Measurements from ENCODE around the gene AKR7A2.
"Not testable (repeated sequence)": the region's sequence is repeated elsewhere in the genome, so short reads cannot be mapped to it uniquely, and the experiment has no call there.

Gene AKR7A2

DNA sequence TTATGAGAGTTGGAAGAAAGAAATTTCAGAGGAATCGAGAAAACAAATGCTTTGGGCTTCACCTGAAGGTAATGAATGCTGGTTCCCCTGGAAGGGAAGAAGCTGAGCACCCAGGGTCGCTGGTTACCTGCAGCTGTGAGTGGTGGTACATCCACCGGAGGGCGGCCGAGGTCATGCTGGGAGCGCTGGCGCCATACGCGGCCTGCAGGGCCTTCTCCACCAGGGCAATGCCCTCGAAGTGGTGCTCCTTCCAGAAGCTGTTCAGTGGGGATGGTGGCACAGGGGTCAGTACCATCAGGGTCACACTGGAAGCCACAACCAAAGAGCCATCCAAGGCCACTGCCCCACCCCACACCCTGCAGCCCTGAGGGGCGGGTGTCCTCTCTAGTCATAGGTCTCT, 43.5 kb downstream of the AKR7A2 start:
- DNase-seq, result no peak

DNA sequence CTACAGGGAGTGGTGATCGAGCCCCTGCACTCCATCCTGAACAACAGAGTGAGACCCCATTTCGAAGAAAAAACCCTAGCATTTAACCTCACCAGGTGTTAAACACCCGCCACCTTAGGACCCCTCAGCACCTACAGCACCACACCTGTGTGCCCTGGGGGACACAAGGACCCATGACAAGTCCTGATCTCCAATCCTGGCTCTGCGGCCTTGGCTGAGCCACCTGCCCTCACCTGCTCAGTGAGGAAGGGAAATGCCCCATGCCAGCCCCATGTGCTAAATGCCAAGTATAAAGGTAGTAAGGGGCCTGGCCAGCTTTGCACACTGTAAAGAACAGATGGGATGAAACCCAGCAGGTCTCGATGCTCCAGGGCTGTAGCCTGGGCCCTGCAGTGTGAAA, 49.2 kb downstream of the AKR7A2 start:
- DNase-seq, result no peak

DNA sequence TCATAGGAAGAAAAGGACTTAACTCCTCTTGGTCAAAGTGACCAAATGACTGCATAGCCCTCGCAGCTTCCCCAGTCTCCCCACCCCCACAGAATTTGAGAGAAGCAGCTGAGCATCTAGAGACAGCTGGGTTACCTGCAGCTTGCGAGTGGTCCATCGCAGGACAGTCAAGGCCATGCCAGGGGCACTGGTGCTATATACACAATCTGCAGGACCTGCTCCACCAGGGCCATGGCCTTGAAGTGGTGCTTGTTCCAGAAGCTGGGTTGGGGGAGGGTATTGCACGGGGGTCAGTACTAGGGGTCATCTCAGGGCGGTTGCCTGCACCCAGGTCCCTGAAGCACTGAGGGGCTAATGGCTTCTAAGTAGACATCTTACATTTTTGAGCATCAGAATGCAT, 49.9 kb downstream of the AKR7A2 start:
- DNase-seq, result no peak

DNA sequence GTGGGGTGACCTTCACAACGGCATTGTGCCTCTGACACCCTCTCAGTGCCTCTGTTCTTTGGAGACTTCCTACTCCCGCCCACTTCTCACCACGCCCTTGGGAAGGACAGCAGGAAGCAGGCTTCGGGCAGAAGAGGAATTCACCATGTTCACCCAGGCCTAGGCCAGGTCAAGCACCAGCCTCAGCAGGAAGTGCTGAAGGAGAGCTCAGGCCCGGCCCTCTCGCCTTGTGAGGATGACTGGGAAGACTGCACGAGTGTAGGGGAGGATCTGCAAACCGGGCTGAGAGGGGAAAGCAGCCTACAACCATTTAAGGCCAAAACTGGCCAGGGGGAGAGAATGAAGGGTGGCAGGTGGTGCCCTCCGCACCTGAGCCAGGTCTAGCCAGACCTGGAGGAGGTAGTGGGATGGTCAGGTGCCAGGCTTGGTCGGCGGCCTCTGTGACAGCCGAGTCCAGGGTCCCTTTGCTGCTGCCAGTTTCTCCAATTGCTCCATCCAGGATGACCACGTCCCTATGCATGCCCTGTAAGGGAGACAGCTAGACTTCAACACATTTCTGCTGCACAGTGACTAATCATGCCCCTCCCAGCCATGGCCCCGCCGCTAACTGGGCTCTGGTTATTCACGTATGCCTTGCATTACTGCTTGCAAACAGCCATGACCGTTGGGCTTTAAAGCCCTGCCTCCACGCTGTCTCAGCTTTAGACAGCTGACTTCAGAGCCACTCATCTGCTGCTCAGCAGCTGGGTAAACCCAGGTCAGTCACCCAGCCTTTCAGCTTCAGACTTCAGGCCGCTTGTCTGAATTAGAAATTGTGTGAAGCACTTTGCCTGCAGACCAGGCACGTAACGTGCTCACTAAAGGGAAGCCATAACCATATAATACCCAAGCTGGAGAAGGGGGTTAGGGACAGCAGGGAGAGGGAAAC, 51.5 kb downstream of the AKR7A2 start:
- no peak for DNase-seq

DNA sequence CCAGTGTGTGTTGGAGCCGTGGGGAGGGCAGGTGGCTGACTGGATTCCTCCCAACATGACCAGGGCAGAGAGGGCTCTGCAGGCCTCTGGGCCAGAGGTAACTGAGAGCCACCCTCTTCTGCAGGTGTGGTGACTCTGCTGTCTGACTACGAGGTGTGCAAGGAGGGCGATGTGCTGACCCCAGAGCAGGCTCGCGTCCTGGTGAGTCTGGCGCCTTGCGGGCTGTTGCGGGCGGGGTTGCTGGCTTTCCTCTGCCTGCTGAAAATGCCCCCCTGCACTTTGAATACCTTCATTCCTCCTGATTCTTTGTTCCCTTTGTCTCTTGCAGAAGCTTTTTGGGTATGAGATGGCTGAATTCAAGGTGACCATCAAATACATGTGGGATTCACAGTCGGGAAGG, 53.6 kb downstream of the AKR7A2 start:
- DNase-seq, result no peak

DNA sequence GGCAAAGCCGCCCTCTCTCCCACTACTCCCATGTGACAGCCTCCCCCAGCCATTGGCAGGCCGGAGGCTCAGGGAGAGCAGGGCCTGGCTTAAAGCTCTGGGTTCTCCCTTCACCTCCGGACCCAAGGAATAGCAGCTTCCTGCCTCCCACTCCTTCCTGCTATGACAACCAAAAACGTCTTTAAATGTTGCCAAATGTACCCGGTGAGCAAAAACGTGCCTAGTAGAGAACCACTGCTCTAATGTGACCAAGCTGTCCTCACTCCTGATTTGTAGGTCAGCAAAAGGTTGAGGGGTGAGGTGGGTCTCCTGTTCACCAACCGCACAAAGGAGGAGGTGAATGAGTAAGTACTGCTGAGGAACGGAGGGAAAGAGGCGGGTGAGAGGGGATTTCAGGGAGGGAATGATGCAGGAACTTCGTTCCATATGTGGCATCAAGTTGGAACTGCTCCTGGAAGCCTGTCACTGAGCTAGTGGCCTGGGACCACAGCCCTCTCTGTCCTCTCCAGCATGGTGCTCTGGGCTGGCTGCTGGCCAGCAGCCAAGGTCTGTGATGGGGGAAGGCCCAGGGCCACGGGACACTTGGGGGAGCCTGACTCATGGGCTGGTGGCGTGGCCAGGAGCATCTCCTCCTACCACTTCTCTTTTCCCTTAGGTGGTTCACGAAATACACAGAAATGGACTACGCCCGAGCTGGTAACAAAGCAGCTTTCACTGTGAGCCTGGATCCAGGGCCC, 54.6 kb downstream of the AKR7A2 start:
- peak in 2 of 58 donors; percentile 10 to 11 for DNase-seq

DNA sequence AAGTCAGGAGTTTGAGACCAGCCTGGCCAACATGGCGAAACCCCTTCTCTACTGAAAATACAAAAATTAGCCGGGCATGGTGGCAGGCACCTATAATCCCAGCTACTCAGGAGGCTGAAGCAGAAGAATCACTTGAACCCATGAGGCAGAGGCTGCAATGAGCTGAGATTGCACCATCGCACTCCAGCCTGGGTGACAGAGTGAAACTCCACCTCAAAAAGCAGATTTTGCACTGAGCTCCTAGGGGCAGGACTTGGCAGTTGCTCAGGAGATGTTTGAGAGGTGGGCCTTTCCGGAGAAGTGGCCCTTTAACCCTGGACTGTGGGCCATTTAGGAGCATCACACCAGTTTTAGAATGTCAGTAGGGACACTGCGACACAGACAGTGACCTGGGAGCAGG, 55.6 kb downstream of the AKR7A2 start:
- DNase-seq, result not testable (repeated sequence)

DNA sequence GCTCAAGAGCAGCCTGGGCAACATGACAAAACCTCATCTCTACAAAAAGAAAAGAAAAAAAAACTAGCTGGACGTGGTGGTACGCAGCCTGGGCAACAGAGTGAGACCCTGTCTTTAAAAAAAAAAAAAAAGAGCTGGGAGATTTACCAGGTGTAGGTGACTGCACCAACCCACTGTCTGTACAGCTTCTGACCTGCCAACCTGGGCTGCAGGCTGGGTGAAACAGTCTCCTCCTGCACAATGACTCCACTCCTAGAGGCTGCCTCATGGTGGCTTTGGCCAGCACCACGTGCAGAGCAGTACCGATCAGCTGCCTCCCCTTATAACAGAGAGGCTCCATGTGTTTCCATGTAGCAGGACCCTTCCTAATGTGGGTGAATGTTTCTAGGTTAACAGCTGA, 56.7 kb downstream of the AKR7A2 start:
- DNase-seq, result peak in 2 of 58 donors; percentile 23 to 25

DNA sequence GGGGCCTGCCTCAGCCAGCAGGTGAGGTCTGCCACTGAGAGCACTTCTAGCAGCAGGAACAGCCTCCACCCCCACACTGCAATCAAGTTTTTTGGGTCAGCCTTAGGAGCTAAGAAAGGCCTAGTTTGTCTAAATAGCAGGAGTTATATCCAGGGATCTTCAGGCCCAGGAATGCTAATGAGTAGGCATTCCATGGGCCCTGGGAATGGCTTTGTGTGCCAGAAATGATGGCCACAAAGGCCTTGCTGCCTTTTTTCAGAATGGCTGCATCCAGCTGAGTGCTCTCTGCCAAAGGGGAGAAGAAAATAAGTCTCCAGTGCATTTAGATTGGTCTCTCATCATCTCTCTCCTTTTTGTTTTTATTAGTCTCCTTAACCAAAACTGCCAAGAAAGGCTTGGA, 57.5 kb downstream of the AKR7A2 start:
- DNase-seq, result peak in 20 of 58 donors; percentile 6 to 78 (median 28)
